Spleen (tissue), 7 donors: ENCODE results near the gene SPN.

ENCODE experiments used
- CTCF ChIP-seq, 11 experiments: fragments of 200-600 bp in 7 of 11; fragments of 450-650 bp in 4 of 11; sonication (generic) in 4 of 11; IDR thresholded peaks in 8 of 11; conservative IDR thresholded peaks in 3 of 11; 1 replicate in 7 of 11; 2 replicates in 4 of 11; pipeline versions ENCODE4 v1.4.0 to v1.8.0; 2016 to 2021; ENCODE audit warnings: antibody characterized with exemption in 11 of 11, inconsistent platforms in 4 of 11, mild to moderate bottlenecking in 1 of 11
- POLR2AphosphoS5 ChIP-seq, 3 donors: sonication (generic); formaldehyde crosslinking; IDR thresholded peaks; one replicate each; pipeline ENCODE4 v1.5.1; 2017; ENCODE audit warnings: antibody characterized with exemption in 3 of 3
- donor health status: DM: no; HTN: no; CAD: no; lungs with moderate emphysema.
- donor health status: DM: no; HTN: no; CAD: no.
- donor health status: DM: no; HTN: no; CAD: no.

- TF ChIP-seq CTCF (IDR thresholded peaks at IDR 0.05 in 8 of 11, conservative IDR thresholded peaks at IDR 0.05 in 3 of 11) (no peak), POLR2AphosphoS5 (IDR thresholded peaks at IDR 0.05) (peak in 2 of 3 donors; percentile 12 to 37)
These were observed 4.7 kb downstream of the SPN start for GRCh38 chr16:29667755-29668154.
